ENCODE data around the gene EBF3.

Gene EBF3

GRCh38 chr10:129897871-129898626 lies 66.0 kb downstream of the EBF3 start:
- no peak for DNase-seq (ENCODE audit: low spot score)

DNA sequence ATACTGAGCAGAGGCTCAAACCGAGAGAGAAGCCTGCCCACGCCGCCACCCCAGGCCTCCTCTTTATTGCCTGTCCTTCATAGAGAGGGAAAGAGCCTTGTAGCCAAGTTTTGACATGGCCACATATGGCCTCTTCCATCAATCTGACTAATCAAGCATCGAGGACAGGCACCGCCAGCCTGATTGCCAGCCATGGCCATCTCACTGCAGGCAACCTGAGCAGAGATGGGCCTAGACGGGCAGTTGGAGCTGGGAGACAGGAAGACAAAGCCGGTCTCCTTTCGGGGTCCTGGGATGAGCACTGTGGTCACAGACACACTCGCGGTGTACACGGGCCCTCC lies 67.2 kb downstream of the EBF3 start:
- in situ Hi-C loops (cut with MboI; ENCODE audit: low pct_unique_long_range_greater_than_20kb, low sequenced_read_pairs, unreplicated experiment), result no loop called here
- DNase-seq (ENCODE audit: low spot score), result no peak
- no peak for TF ChIP-seq CTCF (IDR thresholded peaks at IDR 0.05; ENCODE audit: extremely low read depth, insufficient read depth, missing control alignments)

More at GRCh38 chr10:129897871-129898626, 66.0 kb downstream of the EBF3 start:
- no peak for TF ChIP-seq CTCF (IDR thresholded peaks at IDR 0.05; ENCODE audit: extremely low read depth, insufficient read depth, missing control alignments)
- in situ Hi-C loops (cut with MboI; ENCODE audit: low pct_unique_long_range_greater_than_20kb, low sequenced_read_pairs, unreplicated experiment), result no loop called here

- no peak for TF ChIP-seq CTCF (IDR thresholded peaks at IDR 0.05; ENCODE audit: extremely low read depth, insufficient read depth, missing control alignments)
- no peak for DNase-seq (ENCODE audit: low spot score)
Measured at GRCh38 chr10:129896136-129896859, 67.8 kb downstream of the EBF3 start.

GRCh38 chr10:129895811-129896135 lies 68.3 kb downstream of the EBF3 start:
- in situ Hi-C loops (cut with MboI; ENCODE audit: low pct_unique_long_range_greater_than_20kb, low sequenced_read_pairs, unreplicated experiment), result no loop called here
- DNase-seq (ENCODE audit: low spot score), result no peak
- no peak for TF ChIP-seq CTCF (IDR thresholded peaks at IDR 0.05; ENCODE audit: extremely low read depth, insufficient read depth, missing control alignments)

More at GRCh38 chr10:129896136-129896859, 67.8 kb downstream of the EBF3 start:
- in situ Hi-C loops (cut with MboI; ENCODE audit: low pct_unique_long_range_greater_than_20kb, low sequenced_read_pairs, unreplicated experiment), result no loop called here

DNA sequence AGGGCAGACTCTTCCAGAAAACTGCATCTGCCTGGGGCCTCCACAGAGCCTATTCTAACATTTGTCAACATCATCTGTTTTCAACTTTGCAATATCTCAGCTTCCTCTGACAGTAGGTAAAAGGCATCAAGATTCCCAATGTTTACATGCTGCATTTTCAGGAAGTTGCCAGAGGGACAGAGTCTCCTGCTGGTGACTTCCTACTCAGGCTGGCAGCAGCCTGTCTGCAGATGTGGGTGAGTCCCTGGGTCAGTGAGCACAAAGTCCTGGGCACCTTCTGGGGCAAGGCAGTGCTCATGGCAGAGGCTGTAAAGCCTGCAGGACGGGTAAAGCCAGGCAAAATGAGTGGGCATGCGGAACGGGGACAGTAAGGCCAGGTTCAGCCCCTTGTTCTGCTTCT lies 69.4 kb downstream of the EBF3 start:
- no peak for DNase-seq (ENCODE audit: low spot score)
- no peak for TF ChIP-seq CTCF (IDR thresholded peaks at IDR 0.05; ENCODE audit: extremely low read depth, insufficient read depth, missing control alignments)
- in situ Hi-C loops (cut with MboI; ENCODE audit: low pct_unique_long_range_greater_than_20kb, low sequenced_read_pairs, unreplicated experiment), result no loop called here

- no peak for DNase-seq (ENCODE audit: low spot score)
- in situ Hi-C loops (cut with MboI; ENCODE audit: low pct_unique_long_range_greater_than_20kb, low sequenced_read_pairs, unreplicated experiment), result no loop called here
- TF ChIP-seq CTCF (IDR thresholded peaks at IDR 0.05; ENCODE audit: extremely low read depth, insufficient read depth, missing control alignments), result no peak
Measured at GRCh38 chr10:129893104-129894089, 70.7 kb downstream of the EBF3 start.
